Calu3 (cell line): ENCODE results near the gene URM1. TPM values are rescaled to one million over a fixed set of nuclear protein-coding genes. Genes with fewer than 3 reads are reported as not detected.

Source experiments
- BruUV-seq: library from RNA; stranded (reverse); fragments of 400-500 nt; replicated peaks from 2 replicates; lab custom pipeline; 2021; lab: Mats Ljungman, UMichigan
- CTCF ChIA-PET: fragments of 300-600 bp; sonication (Branson Sonifier 250); formaldehyde crosslinking; loops from one replicate; lab custom pipeline; 2022; ENCODE audit warnings: antibody characterized with exemption; lab: Charles Lee
- DNase-seq: peaks from one replicate; pipeline ENCODE4 v3.0.0; 2022
- H3K27ac Mint-ChIP-seq: one replicate; pipeline ENCODE4 v1.8.0; 2022; ENCODE audit warnings: mixed read lengths; ENCODE audit not compliant: unreplicated experiment
- H3K27me3 Mint-ChIP-seq: one replicate; pipeline ENCODE4 v1.8.0; 2022; ENCODE audit warnings: mixed read lengths; ENCODE audit not compliant: unreplicated experiment
- H3K36me3 Mint-ChIP-seq: one replicate; pipeline ENCODE4 v1.8.0; 2022; ENCODE audit warnings: mild to moderate bottlenecking, moderate library complexity, mixed read lengths; ENCODE audit not compliant: insufficient read depth, unreplicated experiment
- H3K4me1 Mint-ChIP-seq: one replicate; pipeline ENCODE4 v1.8.0; 2022; ENCODE audit warnings: mild to moderate bottlenecking, low read depth, mixed read lengths; ENCODE audit not compliant: unreplicated experiment
- H3K4me3 Mint-ChIP-seq: one replicate; pipeline ENCODE4 v1.8.0; 2022; ENCODE audit warnings: mild to moderate bottlenecking, low read depth, moderate library complexity, mixed read lengths; ENCODE audit not compliant: unreplicated experiment
- H3K9me3 Mint-ChIP-seq: one replicate; pipeline ENCODE4 v1.8.0; 2022; ENCODE audit warnings: low read depth, mixed read lengths; ENCODE audit not compliant: unreplicated experiment
- CTCF ChIP-seq: fragments of 200-600 bp; IDR thresholded peaks from one replicate; pipeline ENCODE4 v1.8.0; 2022; ENCODE audit warnings: antibody characterized with exemption; ENCODE audit not compliant: unreplicated experiment
- intact Hi-C: fragments of 100-400 bp; cut with micrococcal nuclease; formaldehyde crosslinking; loops from one replicate; pipeline ENCODE4 v1.10.0; 2022; ENCODE audit not compliant: unreplicated experiment
- microRNA-seq: library from miRNA; unstranded; fragments of <30 nt; microRNA quantifications from one replicate; pipeline ENCODE4 v1.2.0, GENCODE V29; 2022
- total RNA-seq: library from RNA; stranded (reverse); gene quantifications from 2 replicates; pipeline ENCODE4 v1.2.3, GENCODE V29; 2022

Gene URM1
- total RNA-seq, 1 experiment from 2014 or later, result 38.6 TPM

GRCh38 chr9:128438343-128439109, 67.4 kb downstream of the URM1 start:
- no peaks in the 10 kb centered on the region for H3K27me3 Mint-ChIP-seq
- no peaks in the 10 kb centered on the region for H3K36me3 Mint-ChIP-seq
- no TSS peak for BruUV-seq
- no peaks in the 10 kb centered on the region for H3K9me3 Mint-ChIP-seq
- no peak overlapping the region for H3K4me3 Mint-ChIP-seq
- no peaks in the 10 kb centered on the region for H3K4me1 Mint-ChIP-seq
- CTCF ChIA-PET, result interaction anchor here (0.5 to 2.2 kb wide), 6 partner anchors 17 to 197 kb away, joined by 3 to 14 read pairs (median 3); partner anchors contain the start of genes CERCAM and SPTAN1
- no peak overlapping the region for H3K27ac Mint-ChIP-seq
- intact Hi-C loops, result no loop called here
- peak; percentile 73 for TF ChIP-seq CTCF
- DNase-seq, result peak; percentile 84

GRCh38 chr9:128439273-128439672, 68.1 kb downstream of the URM1 start:
- intact Hi-C loops, result no loop called here
- no peak for DNase-seq
- Mint-ChIP-seq H3K4me1 (no peaks in the 10 kb centered on the region), H3K9me3 (no peaks in the 10 kb centered on the region), H3K4me3 (no peak overlapping the region), H3K36me3 (no peaks in the 10 kb centered on the region), H3K27me3 (no peaks in the 10 kb centered on the region), H3K27ac (no peak overlapping the region)
- no TSS peak for BruUV-seq
- CTCF ChIA-PET, result interaction anchor here (0.5 to 2.2 kb wide), 6 partner anchors 16 to 196 kb away, joined by 3 to 14 read pairs (median 3); partner anchors contain the start of genes CERCAM and SPTAN1
- no peak for TF ChIP-seq CTCF

Small RNA genes lying within 50 kb of the gene (microRNA-seq; reads per million reads assigned to microRNA genes)
- gene MIR219B, result not detected

Other genes with a start within 250 kb of the URM1 start
- 121 and 137 TPM in 2 replicates for gene PTGES2, start 243.6 kb upstream of the URM1 start, total RNA-seq
- 2,733 and 4,208 TPM in 2 replicates for gene LCN2, start 221.9 kb upstream of the URM1 start, total RNA-seq
- gene BBLN, start 211.1 kb upstream of the URM1 start, total RNA-seq, result 77.6 and 82.3 TPM in 2 replicates
- gene CIZ1, start 179.8 kb upstream of the URM1 start, total RNA-seq, result 85.8 and 93.7 TPM in 2 replicates
- 30.8 and 40.0 TPM in 2 replicates for gene DNM1, start 168.0 kb upstream of the URM1 start, total RNA-seq
- 69.6 and 77.2 TPM in 2 replicates for gene GOLGA2, start 95.4 kb upstream of the URM1 start, total RNA-seq
- gene SWI5, start 95.1 kb upstream of the URM1 start, total RNA-seq, result 9.6 and 9.7 TPM in 2 replicates
- 22.5 and 25.9 TPM in 2 replicates for gene TRUB2, start 48.9 kb upstream of the URM1 start, total RNA-seq
- 34.0 and 37.3 TPM in 2 replicates for gene COQ4, start 48.5 kb upstream of the URM1 start, total RNA-seq
- gene SLC27A4, start 30.8 kb upstream of the URM1 start, total RNA-seq, result 13.8 and 15.3 TPM in 2 replicates
- 11.5 and 14.5 TPM in 2 replicates for gene CERCAM, start 49.5 kb downstream of the URM1 start, total RNA-seq
- 24.6 and 33.6 TPM in 2 replicates for gene ODF2, start 84.6 kb downstream of the URM1 start, total RNA-seq
- gene GLE1, start 133.3 kb downstream of the URM1 start, total RNA-seq, result 23.9 and 24.8 TPM in 2 replicates
- 332 and 344 TPM in 2 replicates for gene SPTAN1, start 181.2 kb downstream of the URM1 start, total RNA-seq